ENCODE data around the gene SUGP2. TPM values are rescaled to one million over a fixed set of nuclear protein-coding genes. Genes with fewer than 3 reads are reported as not detected.

SUGP2 gene
- total and polyA plus RNA-seq, 9 of the 15 experiments (the other 6 are each of a cell fraction or from before 2014, with no cell fraction given) = 13.1 to 101 (median 63.1) TPM

GRCh38 chr19:19059018-19059836, 25.9 kb upstream of the SUGP2 start (continued):
- TF ChIP-seq POLR2B (IDR thresholded peaks at IDR 0.05; ENCODE audit: low read depth, partially characterized antibody) (peak; percentile 33), ZNF592 (IDR thresholded peaks at IDR 0.05) (peak; percentile 74), STAG1 (CRISPR knock-in tag; IDR thresholded peaks at IDR 0.05; ENCODE audit: borderline replicate concordance) (0 out of 2 replicates have a peak, but pooled peaks have one; percentile 24), EHMT2 (IDR thresholded peaks at IDR 0.05) (no peak), JUND (IDR thresholded peaks at IDR 0.05; ENCODE audit: borderline replicate concordance, low read depth, low read length) (peak; percentile 32; the same call in 1 of the 2 replicates), JUND (tag; IDR thresholded peaks at IDR 0.05; ENCODE audit: borderline replicate concordance, low read depth, low read length) (peak; percentile 29; the same call in 1 of the 3 replicates), ZNF324 (CRISPR knock-in tag; IDR thresholded peaks at IDR 0.05) (no peak), FUS (optimal IDR thresholded peaks at IDR 0.05; ENCODE audit: low read depth, low read length) (no peak), CTBP1 (IDR thresholded peaks at IDR 0.05; ENCODE audit: borderline replicate concordance) (peak; percentile 43; the same call in 1 of the 2 replicates), ZNF717 (CRISPR knock-in tag; IDR thresholded peaks at IDR 0.05) (no peak), NFRKB (IDR thresholded peaks at IDR 0.05; ENCODE audit: low read depth) (peak; percentile 81), NCOR1 (IDR thresholded peaks at IDR 0.05) (peak; percentile 72), VEZF1 (CRISPR knock-in tag; IDR thresholded peaks at IDR 0.05) (peak; percentile 68), ZBTB34 (CRISPR knock-in tag; IDR thresholded peaks at IDR 0.05) (0 out of 2 replicates have a peak, but pooled peaks have one; percentile 43), ZNF24 (IDR thresholded peaks at IDR 0.05) (peak; percentile 93), RBM17 (IDR thresholded peaks at IDR 0.05; ENCODE audit: borderline replicate concordance, low read depth, low read length) (no peak), SNIP1 (IDR thresholded peaks at IDR 0.05; ENCODE audit: low read depth) (no peak), FOXA3 (CRISPR knock-in tag; conservative IDR thresholded peaks at IDR 0.05 in 1 of 2, IDR thresholded peaks at IDR 0.05 in 1 of 2) (no peak), MTA2 (IDR thresholded peaks at IDR 0.05; ENCODE audit: low read depth) (no peak), ZNF347 (CRISPR knock-in tag; IDR thresholded peaks at IDR 0.05; ENCODE audit: low read depth) (no peak), ZNF175 (CRISPR knock-in tag; IDR thresholded peaks at IDR 0.05; ENCODE audit: low read depth) (peak; percentile 45; the same call in 1 of the 2 replicates), KDM5B (IDR thresholded peaks at IDR 0.05; ENCODE audit: insufficient replicate concordance, low read depth, low read length) (peak; percentile 18)

Measured in K562 (cell line).